Parathyroid adenoma (tissue), 2 donors: ENCODE data around the gene LTBP2.
A peak's percentile ranks its signal among the peaks of the same experiment; 100 is the strongest.

Experiments used
- H2AFZ ChIP-seq: fragments of 300-600 bp; sonication (generic); one replicate; pipeline ENCODE4 v1.7.0; 2017; ENCODE audit warnings: antibody characterized with exemption, mild to moderate bottlenecking
- H3K27ac ChIP-seq: fragments of 300-600 bp; sonication (generic); one replicate; pipeline ENCODE4 v1.7.0; 2017
- H3K27me3 ChIP-seq: fragments of 300-600 bp; sonication (generic); one replicate; pipeline ENCODE4 v1.7.0; 2017; ENCODE audit warnings: low read length; ENCODE audit not compliant: control insufficient read depth, insufficient read depth
- H3K36me3 ChIP-seq: fragments of 300-600 bp; sonication (generic); one replicate; pipeline ENCODE4 v1.7.0; 2017; ENCODE audit warnings: low read length; ENCODE audit not compliant: control insufficient read depth, insufficient read depth
- H3K4me1 ChIP-seq: fragments of 300-600 bp; sonication (generic); one replicate; pipeline ENCODE4 v1.7.0; 2017; ENCODE audit warnings: control low read depth
- H3K4me2 ChIP-seq: fragments of 300-600 bp; sonication (generic); one replicate; pipeline ENCODE4 v1.7.0; 2017; ENCODE audit warnings: low read length
- H3K4me3 ChIP-seq: fragments of 300-600 bp; sonication (generic); one replicate; pipeline ENCODE4 v1.7.0; 2017; ENCODE audit warnings: low read depth, low read length
- H3K79me2 ChIP-seq: fragments of 300-600 bp; sonication (generic); one replicate; pipeline ENCODE4 v1.7.0; 2017; ENCODE audit warnings: control low read depth
- H3K9ac ChIP-seq: fragments of 300-600 bp; sonication (generic); one replicate; pipeline ENCODE4 v1.7.0; 2017; ENCODE audit warnings: mild to moderate bottlenecking
- H3K9me3 ChIP-seq: fragments of 300-600 bp; sonication (generic); one replicate; pipeline ENCODE4 v1.7.0; 2017; ENCODE audit warnings: low read length; ENCODE audit not compliant: control insufficient read depth
- TF ChIP-seq, protein P1 (sequence below): fragments of 300-600 bp; sonication (generic); IDR thresholded peaks from one replicate; pipeline ENCODE4 v1.7.0; 2017; ENCODE audit warnings: antibody characterized with exemption, mild to moderate bottlenecking
- donor health status: primary hyperparathyroidism.

The LTBP2 gene

DNA sequence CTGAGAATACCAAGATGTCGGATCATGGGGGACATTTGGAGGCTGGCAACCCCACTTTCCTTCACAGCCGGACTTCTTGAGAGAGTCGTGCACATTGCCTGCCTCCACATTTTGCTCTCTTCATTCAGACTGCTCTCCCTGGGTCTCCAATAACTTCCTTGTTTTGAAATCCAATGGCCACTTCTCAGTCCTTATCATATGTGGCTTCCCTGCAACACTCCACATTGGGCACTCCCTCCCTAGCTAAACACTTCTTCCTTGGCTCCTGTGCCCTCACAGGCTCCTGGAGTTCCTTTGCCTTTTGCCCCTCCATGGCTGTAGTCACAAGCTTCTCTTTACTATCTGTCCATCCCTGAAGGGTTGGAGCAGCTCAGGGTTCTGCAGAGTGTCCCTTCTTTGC is 149.0 kb downstream of the LTBP2 start:
- Histone ChIP-seq H3K4me2 (no peak overlapping the region), H2AFZ (no peak overlapping the region), H3K27me3 (no peaks in the 10 kb centered on the region), H3K36me3 (no peaks in the 10 kb centered on the region), H3K4me3 (no peak overlapping the region), H3K9me3 (no peaks in the 10 kb centered on the region), H3K79me2 (no peaks in the 10 kb centered on the region), H3K4me1 (no peaks in the 10 kb centered on the region), H3K27ac (no peak overlapping the region), H3K9ac (no peak overlapping the region)
- TF ChIP-seq, protein P1, sequence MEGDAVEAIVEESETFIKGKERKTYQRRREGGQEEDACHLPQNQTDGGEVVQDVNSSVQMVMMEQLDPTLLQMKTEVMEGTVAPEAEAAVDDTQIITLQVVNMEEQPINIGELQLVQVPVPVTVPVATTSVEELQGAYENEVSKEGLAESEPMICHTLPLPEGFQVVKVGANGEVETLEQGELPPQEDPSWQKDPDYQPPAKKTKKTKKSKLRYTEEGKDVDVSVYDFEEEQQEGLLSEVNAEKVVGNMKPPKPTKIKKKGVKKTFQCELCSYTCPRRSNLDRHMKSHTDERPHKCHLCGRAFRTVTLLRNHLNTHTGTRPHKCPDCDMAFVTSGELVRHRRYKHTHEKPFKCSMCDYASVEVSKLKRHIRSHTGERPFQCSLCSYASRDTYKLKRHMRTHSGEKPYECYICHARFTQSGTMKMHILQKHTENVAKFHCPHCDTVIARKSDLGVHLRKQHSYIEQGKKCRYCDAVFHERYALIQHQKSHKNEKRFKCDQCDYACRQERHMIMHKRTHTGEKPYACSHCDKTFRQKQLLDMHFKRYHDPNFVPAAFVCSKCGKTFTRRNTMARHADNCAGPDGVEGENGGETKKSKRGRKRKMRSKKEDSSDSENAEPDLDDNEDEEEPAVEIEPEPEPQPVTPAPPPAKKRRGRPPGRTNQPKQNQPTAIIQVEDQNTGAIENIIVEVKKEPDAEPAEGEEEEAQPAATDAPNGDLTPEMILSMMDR, result no peak

GRCh38 chr14:74459976-74460375 is 152.1 kb downstream of the LTBP2 start:
- H2AFZ ChIP-seq, result no peak overlapping the region
- no peaks in the 10 kb centered on the region for H3K27me3 ChIP-seq
- H3K4me1 ChIP-seq, result no peaks in the 10 kb centered on the region
- H3K9ac ChIP-seq, result no peak overlapping the region
- H3K4me3 ChIP-seq, result no peak overlapping the region
- H3K79me2 ChIP-seq, result no peaks in the 10 kb centered on the region
- H3K36me3 ChIP-seq, result no peaks in the 10 kb centered on the region
- no peaks in the 10 kb centered on the region for H3K9me3 ChIP-seq
- H3K4me2 ChIP-seq, result no peak overlapping the region
- no peak overlapping the region for H3K27ac ChIP-seq
- TF ChIP-seq, protein P1, result no peak

DNA sequence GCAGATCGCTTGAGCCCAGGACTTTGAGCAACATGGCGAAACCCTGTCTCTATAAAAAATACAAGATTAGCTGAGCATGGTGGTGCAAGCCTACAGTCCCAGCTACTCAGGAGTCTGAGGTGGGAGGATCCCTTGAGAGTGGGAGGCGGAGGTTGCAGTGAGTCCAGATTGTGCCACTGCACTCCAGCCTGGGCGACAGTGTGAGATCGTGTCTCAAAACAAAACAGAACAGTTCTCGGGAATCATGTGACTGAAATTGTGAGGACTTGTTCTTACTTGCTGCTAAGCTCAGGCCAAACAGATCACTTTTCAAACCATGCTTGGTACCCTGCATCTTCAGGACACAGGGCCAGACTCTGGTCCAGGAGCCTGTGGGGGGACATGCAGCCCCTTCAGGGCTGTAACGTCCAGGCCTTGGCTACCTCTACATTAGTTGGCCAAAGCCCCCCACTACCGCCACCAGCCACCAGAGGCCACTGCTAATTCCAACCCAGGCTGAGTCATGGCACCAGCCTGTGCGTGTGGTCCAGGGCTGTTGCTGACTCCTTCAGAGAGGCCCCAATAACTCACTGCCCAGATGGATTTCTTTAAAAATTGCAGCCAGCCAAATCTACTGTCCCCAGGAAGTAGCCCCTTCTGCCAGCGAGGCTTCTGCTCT is 152.6 kb downstream of the LTBP2 start:
- Histone ChIP-seq H3K4me1 (no peaks in the 10 kb centered on the region), H3K9me3 (no peaks in the 10 kb centered on the region), H2AFZ (no peak overlapping the region), H3K36me3 (no peaks in the 10 kb centered on the region), H3K27me3 (no peaks in the 10 kb centered on the region), H3K27ac (no peak overlapping the region), H3K4me3 (no peak overlapping the region), H3K4me2 (no peak overlapping the region), H3K79me2 (no peaks in the 10 kb centered on the region), H3K9ac (no peak overlapping the region)
- TF ChIP-seq, protein P1, result peak; percentile 27

- Histone ChIP-seq H3K4me3 (no peak overlapping the region), H2AFZ (no peak overlapping the region), H3K36me3 (no peaks in the 10 kb centered on the region), H3K9ac (no peak overlapping the region), H3K79me2 (no peaks in the 10 kb centered on the region), H3K4me2 (no peak overlapping the region), H3K27ac (no peak overlapping the region), H3K27me3 (no peaks in the 10 kb centered on the region), H3K4me1 (no peaks in the 10 kb centered on the region), H3K9me3 (no peaks in the 10 kb centered on the region)
- TF ChIP-seq, protein P1, result no peak
Observed at GRCh38 chr14:74457565-74457895, 154.5 kb downstream of the LTBP2 start.
